SK-N-SH treated with all-trans-retinoic acid at 6 μM for 48 hours (cell line): ENCODE measurements around the gene APLF.
"Not testable (repeated sequence)": the region's sequence is repeated elsewhere in the genome, so short reads cannot be mapped to it uniquely, and the experiment has no call there.

ENCODE experiments used
- ATAC-seq: fragments of 200-7000 bp; cut with Tn5 transposase; 3 replicates; pipeline ENCODE4 v1.9.1; 2020; ENCODE audit warnings: mild to moderate bottlenecking, moderate library complexity
- ARNTL ChIP-seq: fragments of 450-650 bp; formaldehyde crosslinking; IDR thresholded peaks from 2 replicates; pipeline ENCODE4 v1.5.0; 2020; ENCODE audit warnings: low read depth, mild to moderate bottlenecking, moderate library complexity, borderline replicate concordance
- BACH2 ChIP-seq: fragments of 250-450 bp; sonication (Bioruptor Pico); IDR thresholded peaks from 2 replicates; pipeline ENCODE4 v1.9.0; 2021; ENCODE audit warnings: mild to moderate bottlenecking, borderline replicate concordance
- CREB5 ChIP-seq: fragments of 250-450 bp; sonication (Bioruptor Pico); IDR thresholded peaks from 2 replicates; pipeline ENCODE4 v1.5.1; 2020; ENCODE audit warnings: low read depth, mild to moderate bottlenecking, moderate library complexity
- CSDC2 ChIP-seq: fragments of 250-450 bp; sonication (Bioruptor Pico); IDR thresholded peaks from 2 replicates; pipeline ENCODE4 v1.5.0; 2020; ENCODE audit warnings: mild to moderate bottlenecking, moderate library complexity
- CSRNP3 ChIP-seq: fragments of 250-450 bp; sonication (Bioruptor Pico); IDR thresholded peaks from 2 replicates; pipeline ENCODE4 v1.5.1; 2021; ENCODE audit warnings: mild to moderate bottlenecking, moderate library complexity
- ESRRG ChIP-seq: fragments of 250-450 bp; sonication (Bioruptor Pico); IDR thresholded peaks from 2 replicates; pipeline ENCODE4 v1.6.1; 2021; ENCODE audit warnings: mild to moderate bottlenecking
- GLIS3 ChIP-seq: fragments of 250-450 bp; sonication (Bioruptor Pico); IDR thresholded peaks from 2 replicates; pipeline ENCODE4 v1.5.0; 2020; ENCODE audit warnings: mild to moderate bottlenecking, moderate library complexity
- ISL1 ChIP-seq: fragments of 250-450 bp; sonication (Bioruptor Pico); IDR thresholded peaks from 2 replicates; pipeline ENCODE4 v2.1.2; 2022; ENCODE audit warnings: mild to moderate bottlenecking, moderate library complexity
- OSR1 ChIP-seq: fragments of 250-450 bp; sonication (Bioruptor Pico); IDR thresholded peaks from 2 replicates; pipeline ENCODE4 v1.8.0; 2022; ENCODE audit warnings: moderate library complexity, mild to moderate bottlenecking, inconsistent platforms
- POU6F1 ChIP-seq: fragments of 250-450 bp; sonication (Bioruptor Pico); IDR thresholded peaks from 2 replicates; pipeline ENCODE4 v1.8.0; 2021; ENCODE audit warnings: low read depth, mild to moderate bottlenecking, moderate library complexity, borderline replicate concordance
- PPARA ChIP-seq: fragments of 250-450 bp; sonication (Bioruptor Pico); IDR thresholded peaks from 2 replicates; pipeline ENCODE4 v1.5.0; 2020; ENCODE audit warnings: mild to moderate bottlenecking, borderline replicate concordance
- RARB ChIP-seq: fragments of 250-450 bp; sonication (Bioruptor Pico); IDR thresholded peaks from 2 replicates; pipeline ENCODE4 v1.8.0; 2021; ENCODE audit warnings: mild to moderate bottlenecking, moderate library complexity
- SNAI2 ChIP-seq: fragments of 250-450 bp; sonication (Bioruptor Pico); IDR thresholded peaks from 2 replicates; pipeline ENCODE4 v1.5.0; 2020; ENCODE audit warnings: mild to moderate bottlenecking, moderate library complexity
- TCF4 ChIP-seq: fragments of 250-450 bp; sonication (Bioruptor Pico); IDR thresholded peaks from 2 replicates; pipeline ENCODE4 v1.8.0; 2021; ENCODE audit warnings: mild to moderate bottlenecking, moderate library complexity, borderline replicate concordance
- TOX ChIP-seq: fragments of 250-450 bp; sonication (Bioruptor Pico); IDR thresholded peaks from 2 replicates; pipeline ENCODE4 v1.8.0; 2021; ENCODE audit warnings: mild to moderate bottlenecking, moderate library complexity, borderline replicate concordance
- TSHZ2 ChIP-seq: fragments of 250-450 bp; sonication (Bioruptor Pico); IDR thresholded peaks from 2 replicates; pipeline ENCODE4 v1.5.0; 2020; ENCODE audit warnings: mild to moderate bottlenecking, moderate library complexity
- ZFP3 ChIP-seq: fragments of 250-450 bp; sonication (Bioruptor Pico); IDR thresholded peaks from 2 replicates; pipeline ENCODE4 v1.5.0; 2020; ENCODE audit warnings: mild to moderate bottlenecking, moderate library complexity
- ZFP30 ChIP-seq: fragments of 450-650 bp; formaldehyde crosslinking; IDR thresholded peaks from 2 replicates; pipeline ENCODE4 v1.5.0; 2022; ENCODE audit warnings: mild to moderate bottlenecking, moderate library complexity
- ZNF565 ChIP-seq: fragments of 450-650 bp; formaldehyde crosslinking; conservative IDR thresholded peaks from 2 replicates; pipeline ENCODE4 v1.5.0; 2020; ENCODE audit warnings: low read depth, mild to moderate bottlenecking, moderate library complexity
- ZNF70 ChIP-seq: fragments of 450-650 bp; formaldehyde crosslinking; IDR thresholded peaks from 2 replicates; pipeline ENCODE4 v1.5.0; 2020; ENCODE audit warnings: mild to moderate bottlenecking, moderate library complexity
- ZNF8 ChIP-seq: fragments of 450-650 bp; formaldehyde crosslinking; IDR thresholded peaks from 2 replicates; pipeline ENCODE4 v1.5.0; 2020; ENCODE audit warnings: mild to moderate bottlenecking, moderate library complexity

APLF gene

GRCh38 chr2:68569604-68570003 lies 102.2 kb downstream of the APLF start:
- TF ChIP-seq TCF4 = no peak
- no peak for ATAC-seq

GRCh38 chr2:68570434-68570833 lies 103.0 kb downstream of the APLF start:
- ATAC-seq = not testable (repeated sequence)

- ATAC-seq = no peak
- no peak for TF ChIP-seq TCF4
- TF ChIP-seq RARB (CRISPR knock-in tag) = no peak
- no peak for TF ChIP-seq ZFP3
- TF ChIP-seq ZFP30 (CRISPR knock-in tag) = no peak
- TF ChIP-seq ISL1 (CRISPR knock-in tag) = no peak
- no peak for TF ChIP-seq ZNF8 (CRISPR knock-in tag)
- TF ChIP-seq ZNF565 (CRISPR knock-in tag) = no peak
- no peak for TF ChIP-seq TOX (CRISPR knock-in tag)
These were observed 106.9 kb downstream of the APLF start for GRCh38 chr2:68574202-68574791.

GRCh38 chr2:68577183-68577582 lies 109.8 kb downstream of the APLF start:
- TF ChIP-seq ZFP30 (CRISPR knock-in tag) = no peak
- no peak for TF ChIP-seq SNAI2 (CRISPR knock-in tag)
- TF ChIP-seq TCF4 = no peak
- no peak for TF ChIP-seq ZNF70 (CRISPR knock-in tag)
- no peak for TF ChIP-seq TSHZ2 (CRISPR knock-in tag)
- TF ChIP-seq ZNF565 (CRISPR knock-in tag) = no peak
- no peak for TF ChIP-seq PPARA
- no peak for TF ChIP-seq TOX (CRISPR knock-in tag)
- no peak for TF ChIP-seq OSR1 (CRISPR knock-in tag)
- no peak for TF ChIP-seq ARNTL (CRISPR knock-in tag)
- no peak for TF ChIP-seq GLIS3 (CRISPR knock-in tag)
- no peak for TF ChIP-seq CSRNP3 (CRISPR knock-in tag)
- no peak for TF ChIP-seq BACH2
- ATAC-seq = no peak

GRCh38 chr2:68579689-68580088 lies 112.3 kb downstream of the APLF start:
- no peak for ATAC-seq
- no peak for TF ChIP-seq GLIS3 (CRISPR knock-in tag)
- TF ChIP-seq ESRRG (CRISPR knock-in tag) = no peak
- TF ChIP-seq ZNF70 (CRISPR knock-in tag) = no peak
- no peak for TF ChIP-seq OSR1 (CRISPR knock-in tag)
- no peak for TF ChIP-seq CSDC2
- no peak for TF ChIP-seq CREB5 (CRISPR knock-in tag)
- no peak for TF ChIP-seq ISL1 (CRISPR knock-in tag)
- TF ChIP-seq TCF4 = no peak
- no peak for TF ChIP-seq ARNTL (CRISPR knock-in tag)
- TF ChIP-seq POU6F1 (CRISPR knock-in tag) = no peak
- no peak for TF ChIP-seq ZNF565 (CRISPR knock-in tag)
- no peak for TF ChIP-seq TSHZ2 (CRISPR knock-in tag)
- no peak for TF ChIP-seq ZFP3
- TF ChIP-seq RARB (CRISPR knock-in tag) = no peak
